GM12865 (cell line): ENCODE measurements around the gene FAM124A.

Experiments used
- DNase-seq: peaks from one replicate; pipeline ENCODE4 v3.0.0; 2010; ENCODE audit warnings: low read depth
- H3K4me3 ChIP-seq: 2 replicates; pipeline ENCODE4 v1.5.1; 2011; ENCODE audit warnings: mild to moderate bottlenecking, low read depth, low read length, control low read depth
- CTCF ChIP-seq: IDR thresholded peaks from 2 replicates; pipeline ENCODE4 v1.5.1; 2011; ENCODE audit warnings: low read length, control low read depth, low read depth, inconsistent platforms; ENCODE audit not compliant: insufficient read depth; ENCODE audit errors: missing control alignments

The FAM124A gene

GRCh38 chr13:51313619-51314018, 91.4 kb downstream of the FAM124A start:
- no peak for TF ChIP-seq CTCF
- DNase-seq: no peak
- no peak overlapping the region for H3K4me3 ChIP-seq

- H3K4me3 ChIP-seq: no peak overlapping the region
- DNase-seq: no peak
- TF ChIP-seq CTCF: no peak
These were observed 95.1 kb downstream of the FAM124A start for GRCh38 chr13:51317262-51317661.

- H3K4me3 ChIP-seq: no peak overlapping the region
- no peak for DNase-seq
- no peak for TF ChIP-seq CTCF
These were observed 95.8 kb downstream of the FAM124A start for GRCh38 chr13:51318015-51318414.

- DNase-seq: no peak
These were observed 96.7 kb downstream of the FAM124A start for GRCh38 chr13:51318876-51319275.

GRCh38 chr13:51321836-51322235, 99.6 kb downstream of the FAM124A start:
- TF ChIP-seq CTCF: no peak
- DNase-seq: no peak
- no peak overlapping the region for H3K4me3 ChIP-seq

More at GRCh38 chr13:51318876-51319275, 96.7 kb downstream of the FAM124A start:
- H3K4me3 ChIP-seq: no peak overlapping the region
- TF ChIP-seq CTCF: no peak

GRCh38 chr13:51322826-51323225, 100.6 kb downstream of the FAM124A start:
- TF ChIP-seq CTCF: no peak
- no peak overlapping the region for H3K4me3 ChIP-seq
- DNase-seq: no peak

- no peak for TF ChIP-seq CTCF
- DNase-seq: no peak
These were observed 101.8 kb downstream of the FAM124A start for GRCh38 chr13:51323824-51324511.

More at GRCh38 chr13:51323824-51324511, 101.8 kb downstream of the FAM124A start:
- H3K4me3 ChIP-seq: no peak overlapping the region
